ENCODE measurements around the gene FCHSD2.

GRCh38 chr11:72981080-72981479 lies 161.0 kb downstream of the FCHSD2 start:
- no peak for TF ChIP-seq POLR2A (IDR thresholded peaks at IDR 0.05)
- no peak for TF ChIP-seq CTCF (IDR thresholded peaks at IDR 0.05)
